Measurements from ENCODE around the gene SLC25A36.

DNA sequence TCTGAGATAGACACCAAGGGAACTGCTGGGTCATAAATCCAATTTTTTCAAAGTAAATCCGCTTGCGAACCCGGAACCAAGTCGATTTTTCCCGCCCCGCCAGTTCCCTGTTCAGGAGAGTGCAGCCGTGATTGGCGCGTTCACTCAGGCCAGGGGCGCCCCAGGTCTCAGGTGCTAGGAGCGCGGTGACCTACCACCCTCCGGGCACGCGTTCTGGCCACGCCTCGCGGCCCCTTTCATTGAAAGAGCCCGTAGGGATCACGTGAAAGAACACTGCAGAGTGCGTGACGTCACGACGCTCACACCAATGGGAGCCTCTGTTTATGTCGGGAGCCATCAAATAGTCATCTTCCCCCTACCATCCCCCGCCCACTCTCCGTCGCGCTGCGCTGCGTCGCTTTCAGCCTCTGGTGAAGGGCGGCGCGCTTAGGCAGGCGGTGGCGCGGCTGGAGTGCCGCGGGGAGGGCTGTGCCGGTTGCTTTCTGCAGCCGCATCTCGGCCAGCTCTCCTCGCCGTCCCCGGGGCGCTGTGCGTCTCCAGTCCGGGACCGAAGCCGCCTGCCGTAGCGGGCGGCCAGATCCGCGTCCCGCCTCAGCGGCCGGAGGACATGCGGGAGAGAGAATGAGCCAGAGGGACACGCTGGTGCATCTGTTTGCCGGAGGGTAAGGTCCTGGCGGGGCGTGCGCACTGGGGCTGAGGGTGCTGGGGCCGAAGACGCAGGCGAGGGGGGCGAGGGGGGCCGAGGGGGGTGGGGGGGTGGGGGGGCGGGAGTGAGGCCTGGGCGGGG lies at the start of gene SLC25A36:
- TF ChIP-seq, protein P1, sequence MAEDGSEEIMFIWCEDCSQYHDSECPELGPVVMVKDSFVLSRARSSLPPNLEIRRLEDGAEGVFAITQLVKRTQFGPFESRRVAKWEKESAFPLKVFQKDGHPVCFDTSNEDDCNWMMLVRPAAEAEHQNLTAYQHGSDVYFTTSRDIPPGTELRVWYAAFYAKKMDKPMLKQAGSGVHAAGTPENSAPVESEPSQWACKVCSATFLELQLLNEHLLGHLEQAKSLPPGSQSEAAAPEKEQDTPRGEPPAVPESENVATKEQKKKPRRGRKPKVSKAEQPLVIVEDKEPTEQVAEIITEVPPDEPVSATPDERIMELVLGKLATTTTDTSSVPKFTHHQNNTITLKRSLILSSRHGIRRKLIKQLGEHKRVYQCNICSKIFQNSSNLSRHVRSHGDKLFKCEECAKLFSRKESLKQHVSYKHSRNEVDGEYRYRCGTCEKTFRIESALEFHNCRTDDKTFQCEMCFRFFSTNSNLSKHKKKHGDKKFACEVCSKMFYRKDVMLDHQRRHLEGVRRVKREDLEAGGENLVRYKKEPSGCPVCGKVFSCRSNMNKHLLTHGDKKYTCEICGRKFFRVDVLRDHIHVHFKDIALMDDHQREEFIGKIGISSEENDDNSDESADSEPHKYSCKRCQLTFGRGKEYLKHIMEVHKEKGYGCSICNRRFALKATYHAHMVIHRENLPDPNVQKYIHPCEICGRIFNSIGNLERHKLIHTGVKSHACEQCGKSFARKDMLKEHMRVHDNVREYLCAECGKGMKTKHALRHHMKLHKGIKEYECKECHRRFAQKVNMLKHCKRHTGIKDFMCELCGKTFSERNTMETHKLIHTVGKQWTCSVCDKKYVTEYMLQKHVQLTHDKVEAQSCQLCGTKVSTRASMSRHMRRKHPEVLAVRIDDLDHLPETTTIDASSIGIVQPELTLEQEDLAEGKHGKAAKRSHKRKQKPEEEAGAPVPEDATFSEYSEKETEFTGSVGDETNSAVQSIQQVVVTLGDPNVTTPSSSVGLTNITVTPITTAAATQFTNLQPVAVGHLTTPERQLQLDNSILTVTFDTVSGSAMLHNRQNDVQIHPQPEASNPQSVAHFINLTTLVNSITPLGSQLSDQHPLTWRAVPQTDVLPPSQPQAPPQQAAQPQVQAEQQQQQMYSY (CRISPR knock-in tag; IDR thresholded peaks at IDR 0.05): peak; percentile 43; the same call in 1 of the 2 replicates
- TF ChIP-seq CTCF (IDR thresholded peaks at IDR 0.05): no peak
